GM18861 (cell line): Measurements from ENCODE around the gene KLHL3.

Source experiments
- ATAC-seq: cut with Tn5 transposase; IDR thresholded peaks from one replicate; pipeline ENCODE4 v1.9.1; 2021; ENCODE audit not compliant: unreplicated experiment

The KLHL3 gene

DNA sequence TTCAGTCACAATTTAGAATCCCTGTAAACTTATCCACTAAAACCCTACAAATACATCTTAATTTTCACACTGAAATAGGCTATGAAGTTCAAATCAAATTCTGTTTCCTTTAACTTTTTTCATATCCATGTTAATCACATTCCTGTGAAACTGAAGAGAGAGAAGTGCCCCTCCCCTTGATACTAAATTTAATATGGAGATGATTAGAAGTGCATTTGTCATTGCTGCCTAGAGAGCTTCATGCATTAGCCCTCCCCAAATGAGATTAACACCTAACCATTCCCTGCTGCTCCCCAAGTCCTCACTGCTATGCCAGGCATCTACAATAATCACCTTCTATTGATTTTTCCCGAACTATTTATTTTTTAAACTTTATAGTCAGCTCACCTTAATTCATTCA lies 151.6 kb downstream of the KLHL3 start:
- no peak for ATAC-seq

DNA sequence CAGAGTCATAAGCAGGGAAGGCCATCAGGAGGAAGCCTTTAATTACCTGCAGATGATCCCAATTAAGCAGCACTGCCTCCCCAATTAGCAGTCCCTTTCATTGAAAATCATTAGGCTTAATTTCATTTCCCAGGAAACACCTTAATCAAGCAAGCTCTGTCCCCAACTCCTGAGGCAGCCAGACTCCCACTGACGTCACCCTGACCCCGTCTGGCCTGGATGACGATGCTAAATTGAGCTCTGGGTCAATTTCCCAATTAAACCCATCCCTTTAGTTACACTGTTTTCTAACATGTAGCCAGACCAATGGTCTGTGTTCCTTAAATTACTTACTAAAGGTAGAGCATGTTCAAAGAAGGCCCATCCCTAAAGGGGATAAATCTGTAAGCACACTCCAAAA lies 152.8 kb downstream of the KLHL3 start:
- ATAC-seq: no peak

DNA sequence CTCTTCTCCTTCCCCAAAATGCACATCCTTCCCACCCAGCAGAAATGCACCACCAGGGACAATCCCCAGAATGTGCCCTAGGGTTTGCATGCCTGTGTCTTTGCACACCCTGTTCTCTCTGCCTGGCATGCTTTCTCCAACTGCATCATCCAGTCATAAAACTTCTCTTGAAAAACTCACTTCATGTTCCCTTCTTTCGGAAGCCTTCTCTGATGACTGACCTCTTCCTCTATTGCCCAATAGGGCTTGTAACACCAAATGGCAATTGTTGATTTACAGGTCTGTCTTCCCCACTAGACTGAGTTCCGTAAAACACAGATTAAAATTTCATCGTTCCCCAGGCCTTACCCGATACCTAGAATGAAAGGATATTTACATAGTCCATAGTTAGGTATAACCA lies 153.7 kb downstream of the KLHL3 start:
- ATAC-seq: no peak

DNA sequence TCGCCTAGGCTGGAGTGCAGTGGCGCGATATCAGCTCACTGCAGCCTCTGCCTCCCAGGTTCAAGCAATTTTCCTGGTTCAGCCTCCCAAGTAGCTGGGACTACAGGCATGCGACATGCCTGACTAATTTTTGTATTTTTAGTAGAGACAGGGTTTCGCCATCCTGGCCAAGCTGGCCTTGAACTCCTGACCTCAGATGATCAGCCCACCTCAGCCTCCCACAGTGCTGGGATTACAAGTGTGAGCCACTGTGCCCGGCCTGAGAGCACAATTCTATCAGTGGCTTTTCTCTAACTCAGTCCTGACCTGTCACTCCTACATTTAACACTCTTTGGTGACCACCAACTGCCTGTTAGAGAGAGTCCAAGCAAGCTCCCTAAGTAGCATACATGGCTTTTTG lies 154.1 kb downstream of the KLHL3 start:
- ATAC-seq: no peak

DNA sequence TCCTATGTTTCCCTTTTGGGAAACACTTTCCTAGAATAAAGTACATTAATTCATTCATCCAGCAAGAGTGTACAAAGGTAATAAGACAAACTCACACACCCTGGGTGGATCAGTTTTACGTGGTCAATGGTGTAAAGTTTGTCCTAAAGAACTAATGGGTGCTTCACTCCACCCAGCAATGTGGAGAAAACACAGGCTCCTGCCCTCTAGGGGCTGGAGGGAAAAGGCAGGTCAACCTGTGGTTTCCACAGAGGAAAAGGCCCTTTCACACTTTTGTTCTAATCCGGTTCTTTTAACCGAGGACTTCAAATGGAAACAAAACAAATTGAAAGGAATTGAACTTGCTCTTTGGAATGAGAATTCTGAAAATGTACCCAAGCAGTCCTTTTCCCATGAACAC lies 155.9 kb downstream of the KLHL3 start:
- ATAC-seq: no peak

DNA sequence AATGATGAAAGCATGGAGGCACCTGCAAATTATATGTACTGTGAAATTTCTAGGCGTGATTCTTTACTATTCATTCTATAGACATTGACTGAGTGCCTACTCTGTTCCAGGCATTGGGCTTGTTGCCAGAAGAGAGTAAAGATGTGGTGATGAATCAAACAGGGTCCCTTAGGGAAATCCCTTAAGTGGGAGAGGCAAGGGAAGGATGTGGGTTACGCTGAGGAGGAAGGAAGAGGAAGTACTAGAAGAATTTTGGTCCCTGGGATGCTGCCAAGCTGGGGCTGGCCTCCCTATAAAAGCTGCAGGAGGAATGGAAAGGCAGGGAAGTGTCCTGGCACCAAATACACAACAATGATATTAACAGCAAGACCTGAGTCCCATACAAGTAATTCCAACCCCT lies 160.0 kb downstream of the KLHL3 start:
- ATAC-seq: no peak

DNA sequence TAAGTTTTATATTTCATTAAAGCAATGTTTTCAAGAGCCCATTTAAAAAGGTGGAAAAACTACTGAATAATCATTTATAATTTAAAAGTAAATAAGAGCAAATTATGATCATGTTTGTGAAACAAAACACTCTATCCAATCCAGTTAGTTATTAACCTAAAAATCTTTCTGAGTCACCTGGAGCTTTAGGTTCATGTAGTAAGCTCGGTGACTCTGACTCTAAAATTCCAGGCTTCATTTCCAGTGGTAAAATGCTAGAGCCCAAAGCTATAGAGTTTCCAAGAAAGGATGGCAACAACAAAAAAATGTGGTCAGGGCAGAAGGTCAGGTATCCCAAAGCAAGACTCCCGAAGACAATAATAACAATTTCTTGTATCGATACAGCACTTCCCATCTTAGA lies 160.7 kb downstream of the KLHL3 start:
- no peak for ATAC-seq

DNA sequence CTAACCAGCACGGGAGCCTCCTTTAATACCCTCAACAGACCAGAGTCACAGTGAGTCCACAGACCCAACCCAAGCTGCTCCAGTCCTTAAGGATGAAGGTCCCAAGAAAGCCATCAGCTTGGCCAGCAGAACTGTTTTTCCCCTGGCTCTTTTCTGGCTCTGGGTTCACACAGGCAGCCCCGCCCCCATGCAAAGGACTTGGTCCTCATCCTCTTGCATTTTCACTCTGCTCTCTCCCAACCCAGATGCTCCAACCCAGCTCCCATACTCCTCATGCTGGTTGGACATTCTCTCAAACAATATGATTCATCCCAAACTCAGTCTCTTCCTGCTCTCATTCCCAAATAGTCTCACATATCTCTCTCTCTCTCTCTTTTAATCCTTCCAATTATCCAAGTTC lies 162.5 kb downstream of the KLHL3 start:
- no peak for ATAC-seq

DNA sequence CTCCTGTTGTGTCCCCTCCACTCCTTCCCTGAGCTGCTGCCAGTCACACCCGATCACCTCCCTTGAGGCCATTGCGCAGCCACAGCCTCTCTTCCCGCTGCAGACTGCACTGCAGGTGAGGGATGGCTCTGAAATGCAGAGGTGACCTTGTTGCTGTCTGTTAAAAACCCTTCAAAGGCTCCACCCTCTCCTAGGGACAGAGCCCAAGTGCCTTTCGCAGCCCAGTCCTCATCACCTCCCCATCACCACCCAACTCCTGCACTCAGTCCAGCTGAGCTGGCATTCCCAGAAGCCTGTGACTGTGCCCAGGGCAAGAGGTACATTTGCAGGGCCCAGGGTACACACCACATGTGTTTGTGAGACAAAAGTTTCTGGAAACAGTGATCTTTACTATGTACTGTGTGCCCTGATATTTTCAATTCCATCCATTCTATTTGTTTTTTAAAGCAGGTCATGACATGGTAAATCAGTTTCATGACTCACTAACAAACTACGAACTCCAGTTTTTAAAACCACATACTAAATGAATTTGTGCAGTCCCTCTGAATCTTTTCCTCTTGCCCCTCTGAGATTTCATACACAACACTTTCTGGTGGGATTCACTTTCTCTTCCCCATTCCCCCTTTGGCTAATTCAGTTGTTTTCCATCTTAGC lies 163.7 kb downstream of the KLHL3 start:
- no peak for ATAC-seq

DNA sequence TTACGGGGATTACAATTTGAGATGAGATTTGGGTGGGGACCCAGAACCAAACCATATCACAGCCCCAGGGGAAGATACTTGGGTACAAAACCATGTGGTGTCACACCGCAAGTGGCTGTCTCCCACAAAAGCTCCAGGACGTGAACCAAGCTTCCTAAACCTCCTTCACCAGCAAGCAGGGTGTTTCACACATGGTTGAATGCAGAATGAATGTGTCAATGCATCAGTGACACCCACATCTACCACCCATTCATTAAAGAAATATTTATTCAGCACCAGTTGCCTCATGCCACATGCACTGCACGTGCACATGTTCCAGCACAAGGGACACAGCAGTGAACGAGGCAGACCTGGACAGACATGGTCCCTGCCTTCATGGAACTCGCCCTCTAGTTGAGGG lies 165.8 kb downstream of the KLHL3 start:
- ATAC-seq: no peak
